ENCODE data around the gene RTBDN. TPM values are rescaled to one million over a fixed set of nuclear protein-coding genes. Genes with fewer than 3 reads are reported as not detected.

The RTBDN gene
- total RNA-seq, result not detected

DNA sequence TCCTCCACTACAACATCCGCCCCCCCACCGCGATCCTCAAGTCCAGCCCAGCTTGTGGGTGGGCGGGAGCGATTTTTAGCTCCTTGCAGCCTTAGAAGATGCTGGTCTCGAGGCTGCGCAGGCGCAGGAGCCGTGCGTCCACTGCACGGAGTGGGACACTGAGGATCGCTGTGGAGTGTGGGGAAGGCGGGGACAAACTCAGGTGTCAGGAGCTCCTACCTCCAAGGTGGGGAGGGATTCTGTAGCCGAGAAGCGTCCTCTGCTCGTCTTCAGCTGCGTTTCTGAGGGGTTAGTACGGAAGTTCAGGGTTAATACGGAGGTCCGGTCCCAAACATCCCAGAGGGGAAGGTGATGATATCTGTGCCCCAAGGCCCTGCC is at the start of gene RTBDN:
RTBDN (minus strand) TSS at position 14 of the 378 bp plus-strand sequence. CDS start 4,600 bp downstream, outside the sequence.
- intact Hi-C loops (cut with DNase I; ENCODE audit: low total_unique reads), result no loop called here
- no peak within 1 kb of the TSS for H3K27ac ChIP-seq
- peaks cover 53 to 70% of the 10 kb centered on the region in 2 donors for H3K27me3 ChIP-seq
- no peak for TF ChIP-seq POLR2A (IDR thresholded peaks at IDR 0.05)
- TF ChIP-seq, protein P1, sequence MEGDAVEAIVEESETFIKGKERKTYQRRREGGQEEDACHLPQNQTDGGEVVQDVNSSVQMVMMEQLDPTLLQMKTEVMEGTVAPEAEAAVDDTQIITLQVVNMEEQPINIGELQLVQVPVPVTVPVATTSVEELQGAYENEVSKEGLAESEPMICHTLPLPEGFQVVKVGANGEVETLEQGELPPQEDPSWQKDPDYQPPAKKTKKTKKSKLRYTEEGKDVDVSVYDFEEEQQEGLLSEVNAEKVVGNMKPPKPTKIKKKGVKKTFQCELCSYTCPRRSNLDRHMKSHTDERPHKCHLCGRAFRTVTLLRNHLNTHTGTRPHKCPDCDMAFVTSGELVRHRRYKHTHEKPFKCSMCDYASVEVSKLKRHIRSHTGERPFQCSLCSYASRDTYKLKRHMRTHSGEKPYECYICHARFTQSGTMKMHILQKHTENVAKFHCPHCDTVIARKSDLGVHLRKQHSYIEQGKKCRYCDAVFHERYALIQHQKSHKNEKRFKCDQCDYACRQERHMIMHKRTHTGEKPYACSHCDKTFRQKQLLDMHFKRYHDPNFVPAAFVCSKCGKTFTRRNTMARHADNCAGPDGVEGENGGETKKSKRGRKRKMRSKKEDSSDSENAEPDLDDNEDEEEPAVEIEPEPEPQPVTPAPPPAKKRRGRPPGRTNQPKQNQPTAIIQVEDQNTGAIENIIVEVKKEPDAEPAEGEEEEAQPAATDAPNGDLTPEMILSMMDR (IDR thresholded peaks at IDR 0.05), result no peak
- no peak for DNase-seq
- H3K4me1 ChIP-seq, result peaks cover 0 to 14% of the 10 kb centered on the region in 2 donors
- peak within 1 kb of the TSS in 1 of 2 donors; percentile 23 for H3K4me3 ChIP-seq
- H3K9me3 ChIP-seq, result no peaks in the 10 kb centered on the region
- H3K36me3 ChIP-seq, result no peaks in the 10 kb centered on the region

DNA sequence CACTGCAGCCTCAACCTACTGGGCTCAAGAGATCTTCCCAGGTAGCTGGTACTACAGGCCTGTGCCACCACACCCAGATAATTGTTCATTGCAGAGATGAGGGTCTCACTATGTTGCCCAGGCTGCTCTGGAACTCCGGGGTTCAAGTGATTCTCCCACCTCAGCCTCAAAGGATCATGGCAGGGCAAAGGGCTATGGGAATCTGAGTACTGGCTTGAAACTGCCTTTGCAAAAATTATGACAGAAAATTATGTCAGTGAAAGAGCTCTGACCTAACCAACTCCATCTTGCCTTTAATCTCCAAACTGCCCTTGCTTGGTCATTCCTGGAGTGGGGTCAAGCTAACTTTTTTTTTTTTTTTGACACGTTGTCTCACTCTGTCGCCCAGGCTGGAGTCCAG is 48.2 kb upstream of the RTBDN start:
- Histone ChIP-seq H3K4me1 (peaks cover 0 to 9% of the 10 kb centered on the region in 2 donors), H3K4me3 (no peak overlapping the region), H3K27ac (no peak overlapping the region), H3K9me3 (peaks cover 0 to 10% of the 10 kb centered on the region in 2 donors), H3K27me3 (peaks cover 15 to 17% of the 10 kb centered on the region in 2 donors), H3K36me3 (no peaks in the 10 kb centered on the region)
- intact Hi-C loops (cut with DNase I; ENCODE audit: low total_unique reads), result no loop called here
- TF ChIP-seq, protein P1 (IDR thresholded peaks at IDR 0.05), result no peak
- no peak for TF ChIP-seq POLR2A (IDR thresholded peaks at IDR 0.05)
- DNase-seq, result no peak

DNA sequence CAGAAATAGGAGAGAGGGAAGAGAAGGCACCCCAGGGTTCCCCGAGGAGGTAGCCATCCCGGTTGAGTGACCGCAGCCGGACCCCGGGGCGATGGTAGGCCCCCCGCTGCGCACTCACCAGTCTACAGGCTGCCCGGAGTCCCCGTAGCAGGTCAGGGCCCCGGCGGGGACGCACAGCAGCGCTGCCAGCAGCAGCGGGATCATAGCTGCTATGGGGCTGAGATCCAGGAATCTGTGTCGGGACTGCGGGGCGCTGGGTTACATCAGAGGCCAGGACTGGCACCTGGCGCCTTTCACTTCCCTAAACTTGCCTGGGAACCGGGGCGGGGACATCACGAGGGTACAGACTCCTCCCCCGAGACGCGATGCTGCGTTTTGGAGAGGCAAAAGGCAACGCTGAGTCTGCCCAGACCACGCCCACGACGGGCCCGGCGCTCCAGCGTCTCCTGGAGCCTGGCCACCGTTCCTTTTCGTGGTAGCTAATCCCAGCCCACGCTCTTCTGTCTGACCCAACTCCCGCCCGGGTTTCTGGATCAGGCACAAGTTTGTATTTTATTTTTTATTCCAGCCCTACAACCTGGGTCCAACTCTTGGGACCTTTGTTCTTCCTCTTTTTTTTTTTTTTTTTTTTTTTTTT is 46.9 kb upstream of the RTBDN start, which contains the start of gene DNASE2:
DNASE2 (minus strand) TSS at position 278 of the 637 bp plus-strand sequence; CDS start at position 204, 74 bp downstream.
- H3K9me3 ChIP-seq, result peaks cover 0 to 10% of the 10 kb centered on the region in 2 donors
- H3K27me3 ChIP-seq, result peaks cover 15 to 17% of the 10 kb centered on the region in 2 donors
- intact Hi-C loops (cut with DNase I; ENCODE audit: low total_unique reads), result no loop called here
- TF ChIP-seq POLR2A (IDR thresholded peaks at IDR 0.05), result peak; percentile 65 to 82
- TF ChIP-seq, protein P1 (IDR thresholded peaks at IDR 0.05), result peak in 1 of 4 experiments; percentile 4
- H3K4me3 ChIP-seq, result peak within 1 kb of the TSS; percentile 61 to 69
- H3K36me3 ChIP-seq, result no peaks in the 10 kb centered on the region
- peak; percentile 95 to 96 for DNase-seq
- H3K4me1 ChIP-seq, result peaks cover 0 to 9% of the 10 kb centered on the region in 2 donors
- H3K27ac ChIP-seq, result peak within 1 kb of the TSS; percentile 81 to 83

DNA sequence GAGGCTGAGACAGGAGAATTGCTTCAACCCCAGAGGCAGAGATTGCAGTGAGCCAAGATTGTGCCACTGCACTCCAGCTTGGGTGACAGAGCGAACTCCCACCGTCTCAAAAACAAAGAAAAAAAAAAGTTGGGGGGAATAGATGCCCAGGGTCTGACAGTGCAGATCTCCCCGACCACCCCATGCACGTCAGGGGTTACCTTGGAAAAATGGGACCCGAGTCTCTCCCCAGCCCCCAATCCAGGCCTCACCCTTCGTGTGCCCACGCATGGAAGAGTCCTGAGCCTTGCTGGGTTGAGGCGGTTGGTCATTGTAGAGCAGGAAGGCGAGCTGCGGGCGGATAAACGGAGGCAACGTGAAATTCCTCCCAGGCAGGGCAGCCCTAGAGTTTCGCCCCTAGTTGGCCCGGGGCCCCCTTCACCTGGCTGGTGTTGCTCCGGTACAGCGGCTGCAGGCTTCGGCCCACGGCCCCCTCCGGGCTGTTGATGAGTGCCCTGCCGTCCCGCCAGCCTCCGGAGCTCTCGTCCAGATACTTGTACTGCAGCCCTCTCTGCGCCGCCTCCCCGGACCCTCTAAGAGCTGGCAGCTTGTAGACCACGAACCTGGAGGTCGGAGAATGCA is 46.3 kb upstream of the RTBDN start:
- H3K4me1 ChIP-seq, result peaks cover 0 to 6% of the 10 kb centered on the region in 2 donors
- H3K9me3 ChIP-seq, result peaks cover 0 to 10% of the 10 kb centered on the region in 2 donors
- DNase-seq, result peak in 1 of 2 donors; percentile 30
- no peaks in the 10 kb centered on the region for H3K36me3 ChIP-seq
- peaks cover 11 to 12% of the 10 kb centered on the region in 2 donors for H3K27me3 ChIP-seq
- intact Hi-C loops (cut with DNase I; ENCODE audit: low total_unique reads), result no loop called here
- peak overlapping the region; percentile 61 to 69 for H3K4me3 ChIP-seq
- peak overlapping the region; percentile 81 to 83 for H3K27ac ChIP-seq
- TF ChIP-seq POLR2A (IDR thresholded peaks at IDR 0.05), result no peak
- TF ChIP-seq, protein P1 (IDR thresholded peaks at IDR 0.05), result no peak

DNA sequence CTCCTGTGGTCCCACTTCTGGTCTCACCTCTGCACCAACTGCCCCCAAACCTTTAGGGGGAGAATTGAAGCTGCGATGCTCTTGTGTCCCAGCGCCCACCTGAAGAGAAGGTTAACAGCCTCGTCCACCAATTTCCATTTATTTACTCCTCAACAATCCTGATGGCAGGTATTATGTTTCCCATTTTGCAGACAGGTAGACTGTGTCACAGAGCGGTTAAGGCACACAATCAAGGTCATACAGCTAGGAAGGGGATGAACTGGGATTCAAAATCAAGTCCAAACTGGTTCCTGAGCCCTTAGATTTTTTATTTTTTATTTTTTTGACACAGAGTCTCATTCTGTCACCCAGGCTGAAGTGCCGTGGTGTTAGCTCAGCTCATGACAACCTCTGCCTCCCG is 40.7 kb upstream of the RTBDN start:
- DNase-seq, result no peak
- no peaks in the 10 kb centered on the region for H3K36me3 ChIP-seq
- H3K4me3 ChIP-seq, result no peak overlapping the region
- no peaks in the 10 kb centered on the region for H3K27me3 ChIP-seq
- intact Hi-C loops (cut with DNase I; ENCODE audit: low total_unique reads), result no loop called here
- no peaks in the 10 kb centered on the region for H3K4me1 ChIP-seq
- H3K27ac ChIP-seq, result no peak overlapping the region
- TF ChIP-seq POLR2A (IDR thresholded peaks at IDR 0.05), result no peak
- no peaks in the 10 kb centered on the region for H3K9me3 ChIP-seq
